ENCODE measurements around the gene KRTAP5-6.

The KRTAP5-6 gene

DNA sequence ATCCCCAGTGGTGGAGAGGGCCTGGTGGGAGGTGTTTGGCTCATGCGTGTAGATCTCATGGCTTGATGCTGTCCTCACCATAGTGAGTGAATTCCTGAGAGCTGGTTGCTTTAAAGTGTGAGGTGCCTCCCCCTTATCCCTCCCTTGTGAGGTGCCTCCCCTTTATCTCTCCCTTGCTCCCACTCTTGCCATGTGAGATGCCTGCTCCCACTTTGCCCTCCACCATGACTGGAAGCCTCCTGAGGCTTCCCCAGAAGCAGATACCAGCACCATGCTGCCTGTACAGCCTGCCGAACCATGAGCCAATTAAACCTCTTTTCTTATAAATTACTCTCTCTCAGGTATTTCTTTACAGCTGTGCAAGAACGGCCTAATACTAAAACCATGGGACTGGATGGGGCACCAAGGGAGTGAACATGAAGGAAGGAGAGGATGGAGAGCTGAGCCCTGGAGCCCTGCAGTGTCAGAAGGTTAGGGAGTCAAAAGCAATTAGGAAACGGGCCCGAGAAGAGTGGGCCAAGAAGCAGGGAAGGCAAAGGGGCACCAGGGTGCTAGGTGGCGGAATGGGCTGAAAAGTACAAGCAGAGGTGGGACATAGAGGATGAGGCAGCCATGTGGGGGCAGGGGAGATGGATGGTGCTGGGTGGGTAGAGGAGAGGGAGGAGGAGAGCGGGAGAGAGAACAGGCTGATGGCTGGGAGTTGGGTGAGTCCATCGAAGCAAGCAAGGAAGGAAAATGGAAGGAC lies 44.0 kb downstream of the KRTAP5-6 start:
- no peak overlapping the region for H3K9ac ChIP-seq (ENCODE audit: low read length)
- no peaks in the 10 kb centered on the region for H3K4me1 ChIP-seq (ENCODE audit: control insufficient read depth, insufficient read depth, low read length)
- H3K27ac ChIP-seq (ENCODE audit: low read depth, low read length), result no peak overlapping the region
- H3K36me3 ChIP-seq (ENCODE audit: control insufficient read depth, insufficient read depth, low read length), result no peaks in the 10 kb centered on the region
- H3K4me3 ChIP-seq (ENCODE audit: low read length), result no peak overlapping the region
- peaks cover 2% of the 10 kb centered on the region for H3K27me3 ChIP-seq (ENCODE audit: control insufficient read depth, insufficient read depth, low read length)

DNA sequence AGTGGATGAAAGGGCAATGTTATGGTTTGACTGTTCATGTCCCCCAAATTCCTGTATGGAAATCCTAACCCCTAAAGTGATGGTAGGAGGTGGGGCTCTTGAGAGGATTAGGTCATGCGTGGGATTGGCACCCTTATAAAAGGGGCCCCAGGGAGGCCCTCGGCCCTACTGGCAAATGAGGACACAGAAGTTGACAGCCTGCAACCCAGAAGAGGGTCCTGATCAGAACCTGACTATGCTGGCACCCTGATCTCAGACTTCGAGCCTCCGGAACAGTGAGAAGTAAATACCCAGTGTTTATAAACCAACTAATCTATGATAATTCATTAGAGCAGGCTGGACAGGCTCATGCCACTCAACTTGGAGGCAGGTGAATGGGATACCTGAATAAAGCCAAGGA lies 44.7 kb downstream of the KRTAP5-6 start:
- Histone ChIP-seq H3K4me1 (ENCODE audit: control insufficient read depth, insufficient read depth, low read length) (no peaks in the 10 kb centered on the region), H3K27ac (ENCODE audit: low read depth, low read length) (no peak overlapping the region), H3K4me3 (ENCODE audit: low read length) (no peak overlapping the region), H3K27me3 (ENCODE audit: control insufficient read depth, insufficient read depth, low read length) (no peaks in the 10 kb centered on the region), H3K36me3 (ENCODE audit: control insufficient read depth, insufficient read depth, low read length) (no peaks in the 10 kb centered on the region), H3K9ac (ENCODE audit: low read length) (no peak overlapping the region)

DNA sequence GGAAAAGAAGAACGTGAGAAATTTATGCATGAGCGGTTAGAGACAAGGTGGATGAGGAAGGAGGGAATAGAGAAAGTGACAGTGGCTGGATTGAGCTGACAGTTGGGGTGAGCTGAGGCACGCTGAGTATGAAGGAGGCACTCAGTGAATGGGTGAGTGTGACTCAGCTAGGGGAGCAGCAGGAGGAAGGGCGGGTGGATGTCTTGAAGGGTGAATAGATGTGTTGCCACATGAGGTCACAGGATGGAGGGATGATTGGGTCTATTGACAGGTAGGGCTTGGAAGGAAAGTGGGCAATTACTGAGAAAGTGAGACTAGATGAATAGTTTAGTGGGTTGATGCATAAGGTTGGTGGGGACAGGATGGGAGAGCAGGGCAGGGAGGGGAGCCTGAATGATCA lies 45.4 kb downstream of the KRTAP5-6 start:
- Histone ChIP-seq H3K36me3 (ENCODE audit: control insufficient read depth, insufficient read depth, low read length) (no peaks in the 10 kb centered on the region), H3K4me3 (ENCODE audit: low read length) (no peak overlapping the region), H3K9ac (ENCODE audit: low read length) (no peak overlapping the region), H3K27me3 (ENCODE audit: control insufficient read depth, insufficient read depth, low read length) (no peaks in the 10 kb centered on the region), H3K27ac (ENCODE audit: low read depth, low read length) (no peak overlapping the region), H3K4me1 (ENCODE audit: control insufficient read depth, insufficient read depth, low read length) (no peaks in the 10 kb centered on the region)

DNA sequence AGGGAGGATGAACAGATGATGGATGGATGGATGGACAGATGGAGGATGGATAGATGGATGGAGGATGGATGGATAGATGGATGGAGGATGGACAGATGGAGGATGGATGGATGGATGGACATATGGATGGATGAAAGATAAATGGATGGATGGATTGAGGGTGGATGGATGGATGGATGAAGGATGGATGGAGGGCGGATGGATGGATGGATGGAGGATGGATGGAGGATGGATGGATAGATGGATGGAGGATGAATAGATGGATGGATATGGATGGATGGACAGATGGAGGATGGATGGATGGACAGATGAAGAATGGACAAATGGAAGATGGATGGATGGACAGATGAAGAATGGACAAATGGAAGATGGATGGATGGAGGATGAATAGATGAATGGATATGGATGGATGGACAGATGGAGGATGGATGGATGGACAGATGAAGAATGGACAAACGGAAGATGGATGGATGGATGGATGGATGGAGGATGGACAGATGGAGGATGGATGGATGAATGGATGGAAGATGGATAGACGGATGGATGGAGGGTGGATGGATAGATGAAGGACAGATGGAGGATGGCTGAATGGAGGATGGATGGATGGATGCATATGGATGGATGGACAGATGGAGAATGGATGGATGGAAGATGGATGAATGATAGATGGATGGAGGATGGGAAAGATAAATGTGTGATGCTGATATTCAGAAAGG lies 46.0 kb downstream of the KRTAP5-6 start:
- Histone ChIP-seq H3K4me1 (ENCODE audit: control insufficient read depth, insufficient read depth, low read length) (no peaks in the 10 kb centered on the region), H3K27me3 (ENCODE audit: control insufficient read depth, insufficient read depth, low read length) (no peaks in the 10 kb centered on the region), H3K9ac (ENCODE audit: low read length) (no peak overlapping the region), H3K36me3 (ENCODE audit: control insufficient read depth, insufficient read depth, low read length) (no peaks in the 10 kb centered on the region), H3K27ac (ENCODE audit: low read depth, low read length) (no peak overlapping the region), H3K4me3 (ENCODE audit: low read length) (no peak overlapping the region)

DNA sequence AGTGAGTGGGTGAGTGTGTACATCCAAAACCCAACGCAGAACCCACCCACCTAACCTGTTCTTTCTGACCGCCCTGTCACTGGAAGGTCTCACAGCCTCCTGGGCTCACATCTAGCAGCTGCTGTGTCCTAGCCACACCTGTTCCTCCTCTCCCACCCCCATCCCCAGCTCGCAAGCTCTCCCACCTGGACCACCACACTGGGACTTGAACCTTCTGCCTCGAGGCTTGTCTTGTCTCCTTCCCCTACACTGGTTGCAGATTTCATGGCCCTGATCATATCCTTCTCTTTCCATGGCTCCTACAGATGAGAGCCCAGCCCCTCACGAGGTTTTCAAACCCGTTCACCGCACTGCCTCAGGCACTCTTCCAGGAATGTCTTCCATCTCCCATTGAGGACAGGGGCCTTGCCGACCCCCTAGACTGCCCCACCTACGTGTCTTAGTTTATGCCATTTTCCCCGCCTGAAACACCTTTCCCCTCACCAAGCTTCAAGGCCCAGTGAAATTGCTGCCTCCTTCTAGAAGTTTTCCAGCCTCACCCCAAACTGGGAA lies 46.7 kb downstream of the KRTAP5-6 start:
- no peaks in the 10 kb centered on the region for H3K36me3 ChIP-seq (ENCODE audit: control insufficient read depth, insufficient read depth, low read length)
- H3K9ac ChIP-seq (ENCODE audit: low read length), result no peak overlapping the region
- no peak overlapping the region for H3K27ac ChIP-seq (ENCODE audit: low read depth, low read length)
- H3K4me1 ChIP-seq (ENCODE audit: control insufficient read depth, insufficient read depth, low read length), result no peaks in the 10 kb centered on the region
- H3K27me3 ChIP-seq (ENCODE audit: control insufficient read depth, insufficient read depth, low read length), result no peaks in the 10 kb centered on the region
- H3K4me3 ChIP-seq (ENCODE audit: low read length), result no peak overlapping the region

DNA sequence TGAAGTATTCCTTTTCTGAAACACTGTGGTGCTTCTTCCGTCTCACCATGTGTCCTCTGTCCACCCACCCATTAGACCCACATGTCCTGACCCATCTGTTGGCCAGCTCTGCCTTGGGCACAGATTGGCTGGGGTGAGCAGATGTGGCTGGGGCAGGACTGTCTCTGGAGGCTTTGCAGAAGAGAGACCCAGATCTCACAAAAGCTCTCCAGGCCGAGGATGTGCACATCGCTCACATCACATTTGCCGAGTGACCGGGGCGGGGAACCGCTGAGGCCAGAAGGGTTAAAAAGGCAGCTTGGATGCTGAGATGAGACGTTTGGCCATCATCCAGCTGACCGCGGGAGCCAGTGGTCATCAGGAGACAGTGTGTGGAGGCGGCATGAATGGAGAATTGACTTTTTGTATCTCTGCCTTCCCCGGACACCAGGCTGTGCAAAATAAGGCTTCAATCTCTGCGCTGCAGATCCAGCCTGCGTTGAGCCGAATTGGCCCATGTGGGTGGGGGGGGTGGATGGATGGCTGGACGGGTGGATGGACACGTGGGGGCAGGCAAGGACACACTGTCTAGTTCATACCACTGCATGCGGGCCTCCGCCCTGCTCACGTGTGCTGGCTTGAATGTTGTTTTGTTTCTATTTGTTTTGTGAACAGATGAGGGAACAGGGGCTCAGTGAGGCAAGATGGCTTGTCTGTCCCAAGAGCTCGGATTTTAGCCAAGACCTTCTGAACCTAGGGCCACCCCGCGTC lies 47.3 kb downstream of the KRTAP5-6 start:
- H3K27me3 ChIP-seq (ENCODE audit: control insufficient read depth, insufficient read depth, low read length), result no peaks in the 10 kb centered on the region
- no peaks in the 10 kb centered on the region for H3K36me3 ChIP-seq (ENCODE audit: control insufficient read depth, insufficient read depth, low read length)
- no peak overlapping the region for H3K4me3 ChIP-seq (ENCODE audit: low read length)
- no peaks in the 10 kb centered on the region for H3K4me1 ChIP-seq (ENCODE audit: control insufficient read depth, insufficient read depth, low read length)
- no peak overlapping the region for H3K27ac ChIP-seq (ENCODE audit: low read depth, low read length)
- H3K9ac ChIP-seq (ENCODE audit: low read length), result no peak overlapping the region

DNA sequence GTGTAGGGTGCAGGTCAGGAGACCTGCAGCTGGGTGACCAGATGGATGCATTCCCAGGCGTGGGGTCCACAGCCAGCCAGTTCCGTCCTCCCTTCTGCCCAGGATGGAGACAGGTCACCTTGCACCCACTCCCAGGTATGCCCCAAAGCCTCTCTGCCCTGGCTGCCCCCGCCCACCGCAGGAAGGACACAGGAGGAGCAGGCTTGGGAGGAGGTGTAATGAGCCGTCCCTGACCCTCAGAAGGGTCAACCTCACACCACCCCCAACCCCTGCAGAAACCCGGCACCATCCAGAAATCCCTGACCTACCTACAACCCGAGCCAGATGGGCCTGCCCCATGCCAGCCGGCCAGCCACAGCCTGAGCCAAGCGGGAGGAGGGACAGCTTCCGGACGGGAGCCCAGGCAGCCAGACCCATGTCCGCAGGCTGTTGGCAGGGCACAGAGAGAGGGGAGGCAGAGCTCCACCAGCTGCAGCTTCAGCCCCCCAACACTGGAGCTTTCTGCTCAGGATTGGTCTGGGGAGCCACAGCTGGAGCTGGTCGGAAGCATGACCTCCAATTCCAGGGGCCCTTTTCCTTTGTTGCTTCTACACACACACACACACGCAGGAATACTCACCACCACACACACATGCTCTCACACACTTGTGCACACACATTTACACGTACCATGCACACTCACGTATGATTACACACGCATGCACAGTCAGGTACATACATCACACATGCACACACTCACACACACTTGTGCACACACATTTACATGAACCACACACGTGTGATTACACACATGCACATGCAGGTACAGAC lies 48.1 kb downstream of the KRTAP5-6 start:
- no peaks in the 10 kb centered on the region for H3K36me3 ChIP-seq (ENCODE audit: control insufficient read depth, insufficient read depth, low read length)
- H3K27me3 ChIP-seq (ENCODE audit: control insufficient read depth, insufficient read depth, low read length), result peaks cover 6% of the 10 kb centered on the region
- H3K27ac ChIP-seq (ENCODE audit: low read depth, low read length), result no peak overlapping the region
- H3K9ac ChIP-seq (ENCODE audit: low read length), result no peak overlapping the region
- no peaks in the 10 kb centered on the region for H3K4me1 ChIP-seq (ENCODE audit: control insufficient read depth, insufficient read depth, low read length)
- no peak overlapping the region for H3K4me3 ChIP-seq (ENCODE audit: low read length)

DNA sequence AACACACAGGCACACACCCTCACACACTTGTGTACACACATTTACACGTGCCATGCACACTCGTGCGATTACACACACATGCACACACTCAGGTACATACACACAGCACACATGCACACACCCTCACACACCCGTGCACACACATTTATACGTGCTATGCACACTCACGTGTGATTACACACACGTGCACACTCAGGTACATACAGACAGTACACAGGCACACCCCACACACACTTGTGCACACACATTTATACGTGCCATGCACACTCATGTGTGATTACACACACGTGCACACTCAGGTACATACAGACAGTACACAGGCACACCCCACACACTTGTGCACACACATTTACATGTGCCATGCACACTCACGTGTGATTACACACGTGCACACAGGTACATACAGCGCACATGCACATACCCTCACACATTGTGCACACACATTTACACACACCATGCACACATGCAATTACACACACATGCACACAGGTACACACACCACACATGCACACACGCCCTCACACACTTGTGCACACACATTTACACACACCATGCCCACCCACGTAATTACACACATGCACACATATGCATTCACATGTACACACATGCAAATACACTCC lies 48.8 kb downstream of the KRTAP5-6 start:
- H3K27ac ChIP-seq (ENCODE audit: low read depth, low read length), result no peak overlapping the region
- no peaks in the 10 kb centered on the region for H3K4me1 ChIP-seq (ENCODE audit: control insufficient read depth, insufficient read depth, low read length)
- H3K9ac ChIP-seq (ENCODE audit: low read length), result no peak overlapping the region
- peaks cover 10% of the 10 kb centered on the region for H3K27me3 ChIP-seq (ENCODE audit: control insufficient read depth, insufficient read depth, low read length)
- H3K36me3 ChIP-seq (ENCODE audit: control insufficient read depth, insufficient read depth, low read length), result no peaks in the 10 kb centered on the region
- no peak overlapping the region for H3K4me3 ChIP-seq (ENCODE audit: low read length)

DNA sequence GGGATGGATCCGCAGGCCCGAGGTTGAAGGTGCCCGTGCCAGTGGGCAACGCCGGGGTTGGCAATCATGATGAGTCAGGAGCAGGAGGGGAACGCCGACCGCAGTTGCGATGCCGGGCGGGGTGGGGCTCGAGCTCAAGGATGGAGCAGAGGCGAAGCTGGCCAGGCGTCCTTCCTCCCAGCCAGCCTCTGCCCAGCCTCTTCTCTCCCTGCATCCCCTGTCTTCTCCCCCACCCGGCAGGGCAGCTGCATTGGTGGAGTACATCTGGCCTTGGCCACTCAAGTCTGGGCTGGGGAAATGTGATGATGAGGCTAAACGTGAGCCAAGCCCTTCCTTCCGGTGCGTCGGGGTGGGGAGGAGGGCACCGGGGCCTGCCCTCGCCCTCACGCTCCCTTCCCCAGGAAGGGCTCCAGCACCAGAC lies 49.5 kb downstream of the KRTAP5-6 start:
- peaks cover 10% of the 10 kb centered on the region for H3K27me3 ChIP-seq (ENCODE audit: control insufficient read depth, insufficient read depth, low read length)
- no peak overlapping the region for H3K4me3 ChIP-seq (ENCODE audit: low read length)
- H3K36me3 ChIP-seq (ENCODE audit: control insufficient read depth, insufficient read depth, low read length), result no peaks in the 10 kb centered on the region
- no peak overlapping the region for H3K9ac ChIP-seq (ENCODE audit: low read length)
- H3K4me1 ChIP-seq (ENCODE audit: control insufficient read depth, insufficient read depth, low read length), result no peaks in the 10 kb centered on the region
- no peak overlapping the region for H3K27ac ChIP-seq (ENCODE audit: low read depth, low read length)

DNA sequence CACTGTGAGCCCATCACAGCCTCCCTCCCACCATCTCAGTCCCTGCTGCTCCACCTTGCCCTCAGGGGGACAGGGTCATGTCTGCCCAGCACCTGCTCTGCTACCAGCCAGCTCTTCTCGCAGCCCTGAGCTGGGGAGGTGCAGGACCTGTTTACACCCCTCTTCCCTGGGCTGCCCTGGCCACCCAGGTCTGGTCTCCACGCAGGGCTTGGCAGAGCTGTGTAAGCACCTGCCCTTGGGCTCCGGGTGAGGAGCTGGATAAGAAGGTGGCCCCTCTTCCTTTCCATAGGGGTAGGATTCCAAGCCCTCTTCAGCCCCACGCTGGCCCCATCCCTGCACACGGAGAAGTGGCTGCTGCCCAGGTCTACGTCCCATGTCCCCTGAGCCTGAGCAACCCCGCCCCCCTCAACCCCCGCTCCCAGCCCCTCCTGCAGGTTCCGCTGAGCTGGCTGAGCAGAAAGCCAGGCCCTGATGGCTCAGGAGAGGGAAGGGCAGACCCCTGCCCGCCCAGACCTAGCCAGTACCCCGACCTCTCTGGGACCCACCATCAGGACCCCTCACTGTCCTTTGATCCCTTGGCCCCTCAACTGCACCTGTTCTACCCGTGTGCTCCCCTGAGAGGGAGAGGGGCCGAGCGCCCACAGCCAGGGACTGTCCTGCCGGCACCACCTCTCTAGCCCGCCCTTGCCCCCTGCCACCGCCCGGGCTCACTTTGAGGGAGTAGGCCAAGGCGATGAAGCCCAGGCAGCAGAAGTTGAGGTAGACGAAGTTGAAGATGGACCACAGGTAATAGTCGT lies 50.2 kb downstream of the KRTAP5-6 start:
- H3K4me3 ChIP-seq (ENCODE audit: low read length), result no peak overlapping the region
- no peak overlapping the region for H3K27ac ChIP-seq (ENCODE audit: low read depth, low read length)
- H3K27me3 ChIP-seq (ENCODE audit: control insufficient read depth, insufficient read depth, low read length), result peaks cover 10% of the 10 kb centered on the region
- no peaks in the 10 kb centered on the region for H3K36me3 ChIP-seq (ENCODE audit: control insufficient read depth, insufficient read depth, low read length)
- no peaks in the 10 kb centered on the region for H3K4me1 ChIP-seq (ENCODE audit: control insufficient read depth, insufficient read depth, low read length)
- no peak overlapping the region for H3K9ac ChIP-seq (ENCODE audit: low read length)
